Activated CD4-positive, alpha-beta T cell treated with anti-CD3 and anti-CD28 coated beads, Interleukin-2, amount 50 U/mL, for 16 hours (primary cell): ENCODE measurements around the gene PCDHGA3.
"Not testable (repeated sequence)": the region's sequence is repeated elsewhere in the genome, so short reads cannot be mapped to it uniquely, and the experiment has no call there.

Source experiments
- DNase-seq: peaks from one replicate; pipeline ENCODE4 v3.0.0-alpha.2; 2020

The PCDHGA3 gene

DNA sequence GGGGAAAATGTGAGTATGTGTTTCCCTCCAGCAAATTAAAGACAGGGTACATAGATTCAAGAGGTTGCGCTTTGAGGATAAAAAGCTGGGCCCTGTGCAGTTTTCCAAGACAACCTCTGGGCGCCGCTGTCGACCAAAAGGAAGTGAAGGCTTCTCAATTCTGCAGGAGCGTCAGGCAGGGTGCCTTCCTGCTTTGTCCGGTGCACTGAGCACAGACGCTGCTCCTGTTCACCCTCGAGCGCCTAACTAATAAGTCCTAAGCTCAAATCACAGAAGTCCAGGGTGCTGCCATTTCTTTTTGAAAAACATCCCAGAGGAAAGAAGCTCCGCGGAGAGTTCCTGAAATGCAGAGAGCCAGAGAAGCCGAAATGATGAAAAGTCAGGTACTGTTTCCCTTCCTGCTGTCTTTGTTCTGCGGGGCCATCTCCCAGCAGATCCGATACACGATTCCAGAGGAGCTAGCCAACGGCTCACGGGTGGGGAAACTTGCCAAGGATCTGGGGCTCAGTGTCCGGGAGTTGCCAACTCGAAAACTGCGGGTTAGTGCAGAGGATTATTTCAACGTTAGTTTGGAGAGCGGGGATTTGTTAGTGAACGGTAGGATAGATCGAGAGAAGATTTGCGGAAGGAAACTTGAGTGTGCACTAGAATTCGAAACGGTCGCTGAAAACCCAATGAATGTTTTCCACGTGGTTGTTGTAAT lies 6.4 kb downstream of the PCDHGA3 start, which contains the start of gene PCDHGB1:
PCDHGB1 (plus strand) TSS at position 183 of the 703 bp plus-strand sequence; CDS start at position 345, 162 bp downstream.
- DNase-seq: peak; percentile 21

DNA sequence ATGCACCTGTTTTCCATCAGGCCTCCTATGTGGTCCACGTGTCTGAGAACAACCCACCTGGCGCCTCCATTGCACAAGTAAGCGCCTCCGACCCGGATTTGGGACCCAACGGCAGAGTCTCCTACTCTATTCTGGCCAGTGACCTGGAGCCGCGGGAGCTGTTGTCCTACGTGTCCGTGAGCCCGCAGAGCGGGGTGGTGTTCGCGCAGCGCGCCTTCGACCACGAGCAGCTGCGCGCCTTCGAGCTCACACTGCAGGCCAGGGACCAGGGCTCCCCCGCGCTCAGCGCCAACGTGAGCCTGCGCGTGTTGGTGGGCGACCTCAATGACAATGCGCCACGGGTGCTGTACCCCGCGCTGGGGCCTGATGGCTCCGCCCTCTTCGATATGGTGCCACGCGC lies 8.0 kb downstream of the PCDHGA3 start:
- DNase-seq: no peak

DNA sequence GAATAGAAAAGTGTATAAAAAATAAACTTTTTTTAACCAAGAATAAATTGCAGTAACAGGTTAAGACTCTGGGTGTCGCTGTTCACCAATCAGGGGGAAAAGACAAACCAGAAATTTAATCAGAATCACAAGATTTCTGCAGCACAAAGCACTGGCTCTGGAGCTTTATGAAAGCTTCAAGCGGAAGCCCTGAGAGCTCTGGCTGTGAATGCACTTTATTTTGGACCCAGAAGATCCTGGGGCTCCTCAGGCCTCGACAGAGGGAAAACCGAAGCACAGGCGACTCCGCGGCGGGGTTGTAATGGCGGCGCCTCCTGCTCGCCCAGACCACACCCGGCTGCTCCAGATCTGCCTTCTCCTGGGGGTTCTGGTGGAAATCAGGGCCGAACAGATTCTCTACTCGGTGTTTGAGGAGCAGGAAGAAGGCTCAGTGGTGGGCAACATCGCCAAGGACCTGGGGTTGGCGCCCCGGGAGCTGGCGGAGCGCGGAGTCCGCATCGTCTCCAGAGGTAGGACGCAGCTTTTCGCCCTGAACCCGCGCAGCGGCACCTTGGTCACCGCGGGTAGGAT lies 11.4 kb downstream of the PCDHGA3 start, which contains the start of gene PCDHGA4:
PCDHGA4 (plus strand) TSS at position 122 of the 570 bp plus-strand sequence; CDS start at position 209, 87 bp downstream.
- DNase-seq: no peak

DNA sequence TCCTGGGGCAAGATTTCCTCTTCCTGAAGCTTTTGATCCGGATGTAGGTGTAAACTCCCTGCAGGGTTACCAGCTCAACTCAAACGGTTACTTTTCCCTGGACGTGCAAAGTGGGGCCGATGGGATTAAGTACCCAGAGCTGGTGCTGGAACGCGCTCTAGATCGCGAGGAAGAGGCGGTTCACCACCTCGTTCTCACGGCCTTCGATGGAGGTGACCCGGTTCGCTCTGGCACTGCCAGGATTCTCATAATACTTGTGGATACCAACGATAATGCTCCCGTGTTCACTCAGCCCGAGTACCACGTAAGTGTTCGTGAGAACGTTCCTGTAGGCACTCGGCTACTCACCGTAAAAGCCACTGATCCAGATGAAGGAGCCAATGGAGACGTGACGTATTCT lies 12.0 kb downstream of the PCDHGA3 start:
- no peak for DNase-seq

DNA sequence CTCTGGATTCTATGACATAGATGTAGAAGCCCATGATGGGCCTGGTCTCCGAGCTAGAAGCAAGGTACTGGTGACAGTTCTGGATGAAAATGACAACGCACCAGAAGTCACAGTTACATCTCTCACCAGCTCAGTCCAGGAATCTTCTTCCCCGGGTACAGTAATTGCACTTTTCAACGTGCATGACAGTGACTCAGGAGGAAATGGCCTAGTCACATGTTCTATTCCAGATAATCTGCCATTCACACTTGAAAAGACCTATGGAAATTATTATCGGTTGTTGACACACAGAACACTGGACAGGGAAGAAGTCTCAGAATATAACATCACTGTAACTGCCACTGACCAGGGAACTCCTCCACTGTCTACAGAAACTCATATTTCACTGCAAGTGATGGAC lies 12.5 kb downstream of the PCDHGA3 start:
- DNase-seq: no peak

DNA sequence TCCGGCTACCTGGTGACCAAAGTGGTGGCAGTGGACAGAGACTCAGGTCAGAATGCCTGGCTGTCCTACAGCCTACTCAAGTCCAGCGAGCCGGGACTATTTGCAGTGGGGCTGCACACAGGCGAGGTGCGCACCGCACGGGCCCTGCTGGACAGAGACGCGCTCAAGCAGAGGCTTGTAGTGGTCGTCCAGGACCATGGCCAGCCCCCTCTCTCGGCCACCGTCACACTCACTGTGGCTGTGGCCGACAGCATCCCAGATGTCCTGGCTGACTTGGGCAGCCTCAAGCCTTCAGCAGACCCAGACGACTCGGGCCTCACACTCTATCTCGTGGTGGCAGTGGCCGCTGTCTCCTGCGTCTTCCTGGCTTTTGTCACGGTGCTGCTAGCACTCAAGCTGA lies 13.3 kb downstream of the PCDHGA3 start:
- no peak for DNase-seq

DNA sequence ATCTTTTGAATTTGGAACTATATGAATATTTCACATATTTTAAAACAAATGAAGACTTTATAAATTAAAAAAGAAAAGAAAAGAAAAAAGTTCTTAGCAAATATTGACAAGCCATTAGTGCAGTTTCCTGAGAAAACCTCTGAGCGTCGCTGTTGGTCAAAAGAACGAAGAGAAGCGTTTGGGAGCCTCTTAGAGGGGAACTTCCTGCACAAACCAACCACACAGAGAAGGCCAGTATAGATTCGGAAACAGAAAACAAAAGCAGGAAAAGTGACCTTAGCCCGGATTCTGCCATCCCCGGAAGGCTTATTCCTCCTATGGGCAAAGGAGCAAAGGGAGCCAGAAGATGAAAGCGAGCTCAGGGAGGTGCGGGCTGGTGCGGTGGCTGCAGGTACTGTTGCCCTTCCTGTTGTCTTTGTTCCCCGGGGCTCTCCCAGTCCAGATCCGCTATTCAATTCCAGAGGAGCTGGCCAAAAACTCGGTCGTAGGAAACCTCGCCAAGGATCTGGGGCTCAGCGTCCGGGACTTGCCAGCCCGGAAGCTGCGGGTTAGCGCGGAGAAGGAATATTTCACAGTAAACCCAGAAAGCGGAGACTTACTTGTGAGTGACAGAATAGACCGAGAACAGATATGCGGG lies 16.3 kb downstream of the PCDHGA3 start, which contains the start of gene PCDHGB2:
PCDHGB2 (plus strand) TSS at position 205 of the 637 bp plus-strand sequence; CDS start at position 347, 142 bp downstream.
- DNase-seq: no peak

DNA sequence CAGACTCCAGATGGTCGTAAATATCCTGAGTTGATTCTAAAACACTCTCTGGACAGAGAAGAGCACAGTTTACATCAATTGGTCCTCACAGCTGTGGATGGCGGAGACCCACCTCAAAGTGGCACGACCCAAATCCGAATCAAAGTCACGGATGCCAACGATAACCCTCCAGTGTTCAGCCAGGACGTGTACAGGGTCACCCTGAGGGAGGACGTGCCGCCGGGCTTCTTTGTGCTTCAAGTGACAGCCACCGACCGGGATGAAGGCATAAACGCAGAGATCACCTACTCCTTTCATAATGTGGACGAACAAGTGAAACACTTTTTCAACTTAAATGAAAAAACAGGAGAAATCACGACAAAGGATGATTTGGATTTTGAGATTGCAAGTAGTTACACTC lies 17.1 kb downstream of the PCDHGA3 start:
- no peak for DNase-seq

DNA sequence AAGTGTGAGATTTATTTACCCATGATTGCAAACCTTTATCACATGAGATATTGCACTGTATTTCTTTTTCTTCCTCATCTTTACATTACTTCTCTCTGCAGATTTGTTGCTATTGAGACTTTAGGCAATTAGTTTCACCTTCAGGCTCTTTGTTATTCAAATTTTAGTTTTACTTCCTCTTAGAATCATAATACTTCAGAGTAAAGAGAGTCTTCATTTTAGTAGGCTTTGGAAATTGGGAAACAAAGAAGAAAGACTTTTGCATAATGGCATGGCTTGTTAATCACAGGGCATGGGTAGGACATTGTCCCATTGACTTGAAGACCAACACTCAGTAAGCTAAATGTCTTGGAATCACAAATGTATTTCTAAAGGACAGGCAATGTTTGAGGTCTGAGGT lies 19.1 kb downstream of the PCDHGA3 start:
- no peak for DNase-seq

DNA sequence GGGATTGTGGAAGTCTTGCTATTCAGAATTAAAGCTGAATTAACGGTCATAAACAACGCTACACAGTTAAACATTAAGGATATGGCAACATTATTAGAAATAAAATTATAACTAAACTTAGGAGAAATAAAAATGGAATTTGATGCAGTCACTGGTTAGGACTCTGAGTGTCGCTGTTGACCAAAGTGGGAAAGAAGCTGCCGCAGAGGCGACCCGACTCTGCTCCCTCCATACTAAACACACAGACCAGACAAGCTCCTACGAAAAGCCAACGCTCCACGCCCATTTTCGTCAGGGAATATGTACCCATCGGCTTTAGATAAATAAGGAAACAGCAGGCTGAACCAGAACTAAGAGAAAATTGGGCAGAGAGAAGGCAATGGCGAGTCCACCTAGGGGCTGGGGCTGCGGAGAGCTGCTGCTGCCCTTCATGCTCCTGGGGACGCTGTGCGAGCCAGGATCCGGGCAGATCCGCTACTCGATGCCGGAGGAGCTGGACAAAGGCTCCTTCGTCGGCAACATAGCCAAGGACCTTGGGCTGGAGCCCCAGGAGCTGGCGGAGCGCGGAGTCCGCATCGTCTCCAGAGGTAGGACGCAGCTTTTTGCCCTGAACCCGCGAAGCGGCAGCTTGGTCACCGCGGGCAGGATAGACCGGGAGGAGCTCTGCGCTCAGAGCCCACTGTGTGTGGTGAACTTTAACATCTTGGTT lies 20.5 kb downstream of the PCDHGA3 start, which contains the start of gene PCDHGA5:
PCDHGA5 (plus strand) TSS at position 211 of the 709 bp plus-strand sequence; CDS start at position 380, 169 bp downstream.
- no peak for DNase-seq

DNA sequence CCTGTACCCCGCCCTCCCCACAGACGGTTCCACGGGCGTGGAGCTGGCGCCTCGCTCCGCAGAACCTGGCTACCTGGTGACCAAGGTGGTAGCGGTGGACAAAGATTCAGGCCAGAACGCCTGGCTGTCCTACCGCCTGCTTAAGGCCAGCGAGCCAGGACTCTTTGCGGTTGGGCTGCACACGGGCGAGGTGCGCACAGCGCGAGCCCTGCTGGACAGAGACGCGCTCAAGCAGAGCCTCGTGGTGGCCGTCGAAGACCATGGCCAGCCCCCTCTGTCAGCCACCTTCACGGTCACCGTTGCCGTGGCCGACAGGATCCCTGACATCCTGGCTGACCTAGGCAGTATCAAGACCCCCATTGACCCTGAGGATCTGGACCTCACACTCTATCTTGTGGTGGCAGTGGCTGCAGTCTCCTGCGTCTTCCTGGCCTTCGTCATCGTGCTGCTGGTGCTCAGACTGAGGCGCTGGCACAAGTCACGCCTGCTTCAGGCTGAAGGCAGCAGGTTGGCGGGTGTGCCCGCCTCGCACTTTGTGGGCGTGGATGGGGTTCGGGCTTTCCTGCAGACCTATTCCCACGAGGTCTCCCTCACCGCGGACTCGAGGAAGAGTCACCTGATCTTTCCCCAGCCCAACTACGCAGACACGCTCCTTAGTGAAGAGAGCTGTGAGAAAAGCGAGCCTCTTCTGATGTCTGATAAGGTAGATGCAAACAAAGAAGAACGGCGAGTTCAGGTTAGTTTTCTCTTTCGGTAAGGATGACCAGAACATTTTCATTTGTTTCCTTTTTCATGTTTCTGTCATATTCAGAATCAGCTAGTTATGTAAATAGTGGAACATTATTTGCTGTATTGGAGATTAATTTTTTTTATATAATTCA lies 22.6 kb downstream of the PCDHGA3 start:
- DNase-seq: no peak

DNA sequence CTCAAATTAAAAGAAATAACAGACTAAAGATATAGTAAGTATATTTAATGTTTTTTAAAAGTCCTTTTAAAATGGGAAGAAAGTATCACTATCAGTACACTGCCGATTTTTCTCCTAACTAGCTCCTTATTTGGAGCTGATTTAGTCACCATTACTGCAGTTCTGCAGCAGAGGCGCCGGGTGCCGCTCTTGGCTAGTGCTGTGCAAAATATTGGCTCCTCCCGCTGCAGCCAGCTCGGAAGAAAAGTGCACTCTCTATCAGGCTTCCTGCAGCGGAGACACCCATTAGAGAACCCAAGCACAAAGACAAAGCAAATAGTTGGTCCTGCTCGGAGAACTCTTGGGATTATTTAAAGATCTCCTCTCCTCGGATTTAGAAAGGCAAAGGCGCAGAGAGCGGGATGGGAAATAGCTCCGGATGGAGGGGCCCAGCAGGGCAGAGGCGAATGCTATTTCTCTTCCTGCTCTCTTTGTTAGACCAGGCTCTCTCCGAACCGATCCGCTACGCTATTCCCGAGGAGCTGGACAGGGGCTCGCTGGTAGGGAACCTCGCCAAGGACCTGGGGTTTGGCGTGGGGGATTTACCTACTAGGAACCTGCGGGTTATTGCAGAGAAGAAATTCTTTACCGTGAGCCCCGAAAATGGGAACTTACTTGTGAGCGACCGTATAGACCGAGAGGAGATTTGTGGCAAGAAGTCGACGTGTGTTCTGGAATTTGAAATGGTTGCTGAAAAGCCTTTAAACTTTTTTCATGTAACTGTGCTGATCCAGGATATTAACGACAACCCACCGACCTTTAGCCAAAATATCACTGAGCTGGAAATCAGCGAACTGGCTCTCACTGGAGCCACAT lies 26.6 kb downstream of the PCDHGA3 start, which contains the start of gene PCDHGB3:
PCDHGB3 (plus strand) TSS at position 249 of the 855 bp plus-strand sequence; CDS start at position 402, 153 bp downstream.
- peak; percentile 32 for DNase-seq

DNA sequence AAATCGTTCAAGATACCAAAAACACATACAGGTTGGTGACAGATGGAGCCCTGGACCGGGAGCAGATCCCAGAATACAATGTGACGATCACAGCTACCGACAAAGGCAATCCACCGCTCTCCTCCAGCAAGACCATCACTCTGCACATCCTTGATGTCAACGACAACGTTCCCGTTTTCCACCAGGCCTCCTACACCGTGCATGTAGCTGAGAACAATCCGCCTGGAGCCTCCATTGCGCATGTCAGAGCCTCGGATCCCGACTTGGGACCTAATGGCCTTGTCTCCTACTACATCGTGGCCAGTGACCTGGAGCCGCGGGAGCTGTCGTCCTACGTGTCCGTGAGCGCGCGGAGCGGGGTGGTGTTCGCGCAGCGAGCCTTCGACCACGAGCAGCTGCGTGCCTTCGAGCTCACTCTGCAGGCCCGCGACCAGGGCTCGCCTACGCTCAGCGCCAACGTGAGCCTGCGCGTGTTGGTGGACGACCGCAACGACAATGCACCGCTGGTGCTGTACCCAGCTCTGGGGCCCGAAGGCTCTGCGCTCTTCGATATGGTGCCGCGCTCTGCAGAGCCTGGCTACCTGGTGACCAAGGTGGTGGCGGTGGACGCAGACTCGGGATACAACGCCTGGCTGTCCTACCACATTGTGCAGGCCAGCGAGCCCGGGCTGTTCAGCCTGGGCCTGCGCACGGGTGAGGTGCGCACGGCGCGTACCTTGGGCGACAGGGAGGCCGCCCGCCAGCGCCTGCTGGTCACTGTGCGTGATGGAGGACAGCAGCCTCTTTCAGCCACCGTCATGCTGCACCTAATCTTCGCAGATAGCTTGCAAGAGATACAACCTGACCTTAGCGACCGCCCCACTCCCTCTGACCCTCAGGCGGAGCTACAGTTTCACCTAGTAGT lies 28.2 kb downstream of the PCDHGA3 start:
- DNase-seq: no peak

DNA sequence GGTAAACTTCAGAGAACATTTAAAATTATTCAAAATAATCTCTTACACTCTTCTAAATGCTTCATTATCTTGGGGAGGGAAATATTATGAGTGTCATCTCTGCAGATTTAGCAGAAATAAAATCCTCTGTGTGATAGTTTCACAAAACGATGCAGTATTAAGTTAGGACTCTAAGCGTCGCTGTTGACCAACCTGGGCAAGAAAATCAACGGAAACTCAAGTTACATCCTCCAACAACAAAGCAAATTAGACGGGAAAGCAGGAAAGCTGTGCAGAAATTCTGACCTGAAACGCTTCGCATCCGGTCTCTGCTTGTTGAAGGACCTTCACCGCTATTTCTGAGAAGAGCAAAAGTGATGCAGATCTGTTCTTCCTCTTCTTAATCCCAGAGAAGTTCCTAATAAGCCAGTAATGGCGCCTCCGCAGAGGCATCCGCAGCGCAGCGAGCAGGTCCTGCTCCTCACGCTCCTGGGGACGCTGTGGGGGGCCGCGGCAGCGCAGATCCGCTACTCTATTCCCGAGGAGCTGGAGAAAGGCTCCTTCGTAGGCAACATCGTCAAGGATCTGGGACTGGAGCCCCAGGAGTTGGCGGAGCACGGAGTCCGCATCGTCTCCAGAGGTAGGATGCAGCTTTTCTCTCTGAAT lies 30.2 kb downstream of the PCDHGA3 start, which contains the start of gene PCDHGA6:
PCDHGA6 (plus strand) TSS at position 219 of the 645 bp plus-strand sequence; CDS start at position 412, 193 bp downstream.
- DNase-seq: peak; percentile 6

DNA sequence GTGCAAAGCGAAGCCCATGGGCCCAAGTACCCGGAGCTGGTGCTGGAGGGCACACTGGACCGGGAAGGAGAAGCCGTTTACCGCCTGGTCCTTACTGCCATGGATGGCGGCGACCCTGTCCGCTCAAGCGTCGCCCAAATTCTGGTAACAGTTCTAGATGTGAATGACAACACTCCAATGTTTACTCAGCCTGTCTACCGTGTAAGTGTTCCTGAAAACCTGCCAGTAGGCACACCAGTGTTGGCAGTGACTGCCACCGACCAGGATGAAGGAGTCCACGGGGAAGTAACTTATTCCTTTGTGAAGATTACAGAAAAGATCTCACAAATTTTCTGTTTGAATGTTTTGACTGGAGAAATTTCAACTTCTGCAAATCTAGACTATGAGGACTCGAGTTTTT lies 31.0 kb downstream of the PCDHGA3 start:
- DNase-seq: no peak

DNA sequence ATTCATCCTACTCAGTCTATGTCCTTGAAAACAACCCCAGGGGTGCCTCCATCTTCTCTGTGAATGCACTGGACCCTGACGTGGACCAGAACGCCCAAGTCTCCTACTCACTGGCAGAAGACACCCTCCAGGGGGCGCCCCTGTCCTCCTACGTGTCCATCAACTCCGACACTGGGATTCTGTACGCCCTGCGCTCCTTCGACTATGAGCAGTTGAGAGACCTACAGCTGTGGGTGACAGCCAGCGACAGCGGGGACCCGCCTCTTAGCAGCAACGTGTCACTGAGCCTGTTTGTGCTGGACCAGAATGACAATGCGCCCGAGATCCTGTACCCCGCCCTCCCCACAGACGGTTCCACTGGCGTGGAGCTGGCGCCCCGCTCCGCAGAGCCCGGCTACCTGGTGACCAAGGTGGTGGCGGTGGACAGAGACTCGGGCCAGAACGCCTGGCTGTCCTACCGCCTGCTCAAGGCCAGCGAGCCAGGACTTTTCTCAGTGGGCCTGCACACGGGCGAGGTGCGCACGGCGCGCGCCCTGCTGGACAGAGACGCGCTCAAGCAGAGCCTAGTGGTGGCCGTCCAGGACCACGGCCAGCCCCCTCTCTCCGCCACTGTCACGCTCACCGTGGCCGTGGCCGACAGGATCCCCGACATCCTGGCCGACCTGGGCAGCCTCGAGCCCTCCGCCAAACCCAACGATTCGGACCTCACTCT lies 32.0 kb downstream of the PCDHGA3 start:
- not testable (repeated sequence) for DNase-seq

DNA sequence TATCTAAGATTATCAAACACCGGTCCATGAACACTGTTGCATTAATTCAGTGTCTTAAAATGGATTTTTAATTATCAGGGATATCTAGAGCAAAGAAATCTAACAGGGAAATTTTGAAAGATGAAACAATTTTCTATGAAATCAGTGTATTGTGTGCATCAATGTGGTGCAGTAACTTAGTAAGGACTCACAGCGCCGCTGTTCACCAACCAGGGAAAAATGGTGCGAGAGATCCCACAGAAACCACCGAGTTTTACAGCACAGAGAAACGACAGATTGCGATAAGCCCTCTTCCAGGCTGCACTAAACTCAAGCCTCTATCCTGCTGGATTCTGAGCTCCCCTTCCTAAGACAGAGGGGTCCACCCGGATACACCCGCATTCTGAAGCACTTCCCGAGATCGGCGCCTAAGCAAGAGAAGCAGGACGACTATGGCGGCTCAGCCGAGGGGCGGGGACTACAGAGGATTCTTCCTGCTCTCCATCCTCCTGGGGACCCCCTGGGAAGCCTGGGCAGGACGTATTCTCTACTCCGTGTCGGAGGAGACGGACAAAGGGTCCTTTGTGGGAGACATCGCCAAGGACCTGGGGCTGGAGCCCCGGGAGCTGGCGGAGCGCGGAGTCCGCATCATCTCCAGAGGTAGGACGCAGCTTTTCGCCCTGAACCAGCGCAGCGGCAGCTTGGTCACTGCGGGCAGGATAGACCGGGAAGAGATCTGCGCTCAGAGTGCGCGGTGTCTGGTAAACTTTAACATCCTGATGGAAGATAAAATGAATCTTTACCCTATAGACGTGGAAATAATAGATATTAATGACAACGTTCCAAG lies 39.1 kb downstream of the PCDHGA3 start, which contains the start of gene PCDHGA7:
PCDHGA7 (plus strand) TSS at position 274 of the 826 bp plus-strand sequence; CDS start at position 432, 158 bp downstream.
- DNase-seq: no peak
